H1 (cell line): ENCODE data around the gene IL10RA. TPM values are rescaled to one million over a fixed set of nuclear protein-coding genes. Genes with fewer than 3 reads are reported as not detected.

Experiments used
- CTCF ChIA-PET: fragments of 300-600 bp; sonication (Branson Sonifier 250); formaldehyde crosslinking; loops from one replicate; lab custom pipeline; 2021; ENCODE audit not compliant: partially characterized antibody; lab: Charles Lee
- POLR2A ChIA-PET: fragments of 300-600 bp; sonication (Branson Sonifier 250); formaldehyde crosslinking; loops from one replicate; lab custom pipeline; 2021; ENCODE audit warnings: inconsistent platforms; ENCODE audit not compliant: partially characterized antibody; lab: Charles Lee
- DNase-seq, 2 experiments: peaks; one replicate each; pipeline versions ENCODE4 v3.0.0 to v3.0.0-alpha.2; 2010 to 2022; ENCODE audit warnings: low spot score in 2 of 2, low read depth in 1 of 2, mixed read lengths in 1 of 2
- FAIRE-seq: peaks from 2 replicates; lab custom pipeline; 2011; peaks lifted over from hg19 to GRCh38; lab: Jason Lieb, UNC
- H2AFZ ChIP-seq: 2 replicates; pipeline ENCODE4 v1.8.1; 2012; ENCODE audit warnings: low read length, inconsistent platforms
- H2AK5ac ChIP-seq: 2 replicates; pipeline ENCODE4 v1.6.1; 2013; ENCODE audit warnings: low read depth, low read length
- H2BK120ac ChIP-seq: replicated peaks from 2 replicates; pipeline ENCODE3; 2013; ENCODE audit warnings: low read depth, low read length, inconsistent platforms
- H2BK12ac ChIP-seq: 2 replicates; pipeline ENCODE4 v1.6.1; 2013; ENCODE audit warnings: low read depth, low read length
- H2BK15ac ChIP-seq: 2 replicates; pipeline ENCODE4 v1.6.1; 2013; ENCODE audit warnings: low read length
- H2BK20ac ChIP-seq: 2 replicates; pipeline ENCODE4 v1.6.1; 2013; ENCODE audit warnings: low read length
- H2BK5ac ChIP-seq: 2 replicates; pipeline ENCODE4 v1.6.1; 2013; ENCODE audit warnings: low read depth, low read length
- H3K14ac ChIP-seq: 2 replicates; pipeline ENCODE4 v1.6.1; 2013; ENCODE audit warnings: inconsistent platforms; ENCODE audit not compliant: insufficient read length
- H3K18ac ChIP-seq: 2 replicates; pipeline ENCODE4 v1.6.1; 2013; ENCODE audit warnings: low read length; ENCODE audit errors: extremely low read depth
- H3K23ac ChIP-seq: 2 replicates; pipeline ENCODE4 v1.6.1; 2013; ENCODE audit warnings: inconsistent platforms; ENCODE audit not compliant: insufficient read length
- H3K23me2 ChIP-seq: 2 replicates; pipeline ENCODE4 v1.6.1; 2013; ENCODE audit warnings: low read depth, low read length
- H3K27ac ChIP-seq: 2 replicates; pipeline ENCODE4 v1.6.1; 2011; ENCODE audit warnings: low read depth, low read length, inconsistent platforms
- H3K27me3 ChIP-seq, 4 experiments: replicated peaks in 1 of 4; 1 replicate in 1 of 4; 2 replicates in 3 of 4; pipeline versions ENCODE4 v1.6.1 to v1.8.1; 2011 to 2013; ENCODE audit warnings: low read length in 3 of 4, mild to moderate bottlenecking in 3 of 4, inconsistent platforms in 2 of 4, mixed read lengths in 2 of 4, moderate library complexity in 1 of 4; ENCODE audit not compliant: control insufficient read depth in 3 of 4, insufficient read depth in 3 of 4; ENCODE audit errors: extremely low read depth in 1 of 4
- H3K36me3 ChIP-seq, 4 experiments: 2 replicates each; pipeline versions ENCODE4 v1.6.1 to v1.8.1; 2011 to 2013; ENCODE audit warnings: mild to moderate bottlenecking in 4 of 4, low read length in 3 of 4, moderate library complexity in 2 of 4, control low read depth in 1 of 4, inconsistent platforms in 1 of 4; ENCODE audit not compliant: insufficient read depth in 4 of 4, control insufficient read depth in 2 of 4
- H3K4ac ChIP-seq: replicated peaks from 2 replicates; pipeline ENCODE3; 2013; ENCODE audit warnings: low read length, low read depth, mixed read lengths, inconsistent platforms; ENCODE audit not compliant: insufficient read length
- H3K4me1 ChIP-seq, 4 experiments: replicated peaks in 1 of 4; 1 replicate in 1 of 4; 2 replicates in 3 of 4; pipeline versions ENCODE4 v1.6.1 to v1.8.1; 2011 to 2013; ENCODE audit warnings: low read length in 3 of 4, inconsistent platforms in 2 of 4, mixed read lengths in 1 of 4; ENCODE audit not compliant: insufficient read depth in 4 of 4, control insufficient read depth in 3 of 4
- H3K4me2 ChIP-seq, 2 experiments: 2 replicates each; pipeline versions ENCODE4 v1.6.1 to v1.8.1; 2011 to 2013; ENCODE audit warnings: low read depth in 2 of 2, low read length in 2 of 2, control low read depth in 1 of 2, inconsistent platforms in 1 of 2, mild to moderate bottlenecking in 1 of 2; ENCODE audit not compliant: insufficient read depth in 1 of 2
- H3K4me3 ChIP-seq, 4 experiments: fragments of 200-600, 300-600 bp in 1 of 4; sonication (generic), shearing (Covaris generic), sonication (Bioruptor Twin) in 1 of 4; 2 replicates each; pipeline versions ENCODE4 v1.5.1 to v1.8.1; 2011 to 2016; ENCODE audit warnings: low read length in 4 of 4, low read depth in 3 of 4, control low read depth in 2 of 4, inconsistent platforms in 2 of 4, mild to moderate bottlenecking in 2 of 4, mixed read lengths in 1 of 4, moderate library complexity in 1 of 4; ENCODE audit not compliant: insufficient read depth in 2 of 4; ENCODE audit errors: extremely low read depth in 1 of 4
- H3K56ac ChIP-seq: replicated peaks from 2 replicates; pipeline ENCODE3; 2013; ENCODE audit warnings: low read depth, mild to moderate bottlenecking, mixed read lengths, low read length, inconsistent platforms; ENCODE audit not compliant: insufficient read length
- H3K79me1 ChIP-seq: 2 replicates; pipeline ENCODE4 v1.6.1; 2013; ENCODE audit warnings: low read depth, low read length, control low read depth
- H3K79me2 ChIP-seq, 2 experiments: 2 replicates each; pipeline versions ENCODE4 v1.6.1 to v1.8.1; 2012 to 2013; ENCODE audit warnings: low read length in 2 of 2, mild to moderate bottlenecking in 2 of 2, inconsistent platforms in 1 of 2; ENCODE audit not compliant: insufficient read depth in 2 of 2, control insufficient read depth in 1 of 2
- H3K9ac ChIP-seq, 4 experiments: replicated peaks in 1 of 4; 1 replicate in 1 of 4; 2 replicates in 3 of 4; pipeline versions ENCODE4 v1.6.1 to v1.8.1; 2011 to 2013; ENCODE audit warnings: low read depth in 3 of 4, low read length in 3 of 4, control low read depth in 2 of 4, mild to moderate bottlenecking in 2 of 4, moderate library complexity in 2 of 4, inconsistent platforms in 1 of 4; ENCODE audit errors: extremely low read depth in 1 of 4
- H3K9me3 ChIP-seq, 2 experiments: 2 replicates each; pipeline versions ENCODE4 v1.6.1 to v1.8.1; 2012 to 2013; ENCODE audit warnings: mild to moderate bottlenecking in 2 of 2, moderate library complexity in 2 of 2, control low read depth in 1 of 2, inconsistent platforms in 1 of 2, low read depth in 1 of 2, low read length in 1 of 2, mixed read lengths in 1 of 2; ENCODE audit not compliant: insufficient read depth in 2 of 2
- H4K20me1 ChIP-seq, 2 experiments: replicated peaks in 1 of 2; 2 replicates each; pipeline versions ENCODE3 to v1.8.1; 2011 to 2013; ENCODE audit warnings: inconsistent platforms in 2 of 2, low read length in 2 of 2, mild to moderate bottlenecking in 1 of 2; ENCODE audit not compliant: insufficient read depth in 2 of 2, control insufficient read depth in 1 of 2
- H4K5ac ChIP-seq: 2 replicates; pipeline ENCODE4 v1.6.1; 2013; ENCODE audit warnings: low read length, low read depth, mixed read lengths, inconsistent platforms; ENCODE audit not compliant: insufficient read length
- H4K8ac ChIP-seq: 2 replicates; pipeline ENCODE4 v1.8.0; 2013; ENCODE audit warnings: mild to moderate bottlenecking, moderate library complexity, low read length, inconsistent platforms; ENCODE audit not compliant: insufficient read depth; ENCODE audit errors: extremely low read depth
- H4K91ac ChIP-seq: replicated peaks from 2 replicates; pipeline ENCODE3; 2013; ENCODE audit warnings: low read length, mixed read lengths, inconsistent platforms; ENCODE audit not compliant: insufficient read length
- BACH1 ChIP-seq: IDR thresholded peaks from 2 replicates; pipeline ENCODE4 v1.6.1; 2012; ENCODE audit warnings: low read length, improper control_type of control experiment
- BRCA1 ChIP-seq: IDR thresholded peaks from 2 replicates; pipeline ENCODE4 v1.6.1; 2012; ENCODE audit warnings: low read depth, low read length, improper control_type of control experiment
- CBX5 ChIP-seq: fragments of 300-800, 300-1000 bp; sonication (generic); IDR thresholded peaks from 2 replicates; pipeline ENCODE4 v1.7.1; 2016; ENCODE audit warnings: antibody characterized with exemption, low read length, low read depth
- CHD2 ChIP-seq: IDR thresholded peaks from 2 replicates; pipeline ENCODE4 v1.6.1; 2012; ENCODE audit warnings: low read length, improper control_type of control experiment
- CREB1 ChIP-seq: IDR thresholded peaks from 2 replicates; pipeline ENCODE4 v1.6.1; 2012; ENCODE audit warnings: inconsistent platforms
- EZH2 ChIP-seq: fragments of 200-600 bp; sonication (generic); IDR thresholded peaks from 2 replicates; pipeline ENCODE4 v1.7.1; 2012; ENCODE audit warnings: low read depth, mild to moderate bottlenecking, moderate library complexity, low read length, inconsistent platforms; ENCODE audit not compliant: severe bottlenecking
- FOSL1 ChIP-seq: IDR thresholded peaks from 2 replicates; pipeline ENCODE4 v1.6.1; 2011; ENCODE audit warnings: mild to moderate bottlenecking, low read depth, low read length, moderate library complexity; ENCODE audit not compliant: insufficient read depth
- NRF1 ChIP-seq: IDR thresholded peaks from 2 replicates; pipeline ENCODE4 v1.6.1; 2011; ENCODE audit warnings: mild to moderate bottlenecking, low read depth, low read length, improper control_type of control experiment
- PHF8 ChIP-seq: fragments of 200-600 bp; sonication (generic); conservative IDR thresholded peaks from 2 replicates; pipeline ENCODE4 v1.7.1; 2012; ENCODE audit warnings: low read depth, mild to moderate bottlenecking, inconsistent platforms, low read length, moderate library complexity
- POU5F1 ChIP-seq: IDR thresholded peaks from 2 replicates; pipeline ENCODE4 v1.6.1; 2011; ENCODE audit warnings: low read depth, mild to moderate bottlenecking, low read length, moderate library complexity
- RNF2 ChIP-seq: fragments of 200-900, 300-1000 bp; sonication (generic); IDR thresholded peaks from 2 replicates; pipeline ENCODE4 v1.7.1; 2016; ENCODE audit warnings: borderline replicate concordance, low read depth, mild to moderate bottlenecking, antibody characterized with exemption, low read length; ENCODE audit not compliant: poor library complexity, severe bottlenecking; ENCODE audit errors: missing control alignments
- SP4 ChIP-seq: IDR thresholded peaks from 2 replicates; pipeline ENCODE4 v1.6.1; 2012; ENCODE audit warnings: low read length, inconsistent platforms
- SUZ12 ChIP-seq: fragments of 200-600 bp; sonication (generic); IDR thresholded peaks from 2 replicates; pipeline ENCODE4 v1.6.1; 2012; ENCODE audit warnings: mild to moderate bottlenecking, inconsistent platforms, low read length, moderate library complexity, mixed read lengths
- YY1 ChIP-seq: IDR thresholded peaks from 2 replicates; pipeline ENCODE4 v1.6.1; 2011; ENCODE audit warnings: low read depth, mild to moderate bottlenecking, low read length
- WGBS, 2 experiments: shearing (Covaris generic) in 1 of 2; methylation state at CpG; one replicate each; pipeline versions ENCODE4 v1.1.6 to v1.1.7; 2013 to 2015; ENCODE audit warnings: low lambda C conversion rate in 2 of 2, mixed read lengths in 2 of 2, inconsistent platforms in 1 of 2, low coverage in 1 of 2, missing lambda C conversion rate in 1 of 2; ENCODE audit not compliant: insufficient replicate concordance in 2 of 2, insufficient coverage in 1 of 2, insufficient read length in 1 of 2; ENCODE audit errors: extremely low coverage in 1 of 2, missing lambda C conversion rate in 1 of 2; 5-methylcytosine and 5-hydroxymethylcytosine counted together
- polyA plus RNA-seq, 7 experiments: library from polyadenylated mRNA; depleted of rRNA in 3 of 7; stranded (reverse) in 5 of 7; unstranded in 2 of 7; fragments of >200 nt in 5 of 7; fragments of 200-250 nt in 2 of 7; gene quantifications; 1 replicate in 5 of 7; 2 replicates in 1 of 7; 4 replicates in 1 of 7; pipeline versions ENCODE4 v1.2.1 to v1.2.3, GENCODE V29; 2011 to 2013; ENCODE audit warnings: missing spikeins in 2 of 7, mixed read lengths in 2 of 7
- total RNA-seq: library from RNA; stranded (reverse); fragmentation: NEBNext Ultra II Directional; extraction: Animal tissue kit (Norgen Biotek cat#: 25700); gene quantifications from 2 replicates; pipeline ENCODE4 v1.2.1, GENCODE V29; 2021

The IL10RA gene
- total and polyA plus RNA-seq, 2 of the 8 experiments (the other 6 are each of a cell fraction or from before 2014, with no cell fraction given): 0.05 to 0.11 TPM

- Histone ChIP-seq H3K23ac (no peak overlapping the region), H4K91ac (no peak overlapping the region), H3K4me3 (no peak overlapping the region), H3K79me2 (no peaks in the 10 kb centered on the region), H3K4me1 (no peaks in the 10 kb centered on the region), H3K23me2 (no peaks in the 10 kb centered on the region), H4K20me1 (no peaks in the 10 kb centered on the region), H2BK5ac (no peak overlapping the region), H3K79me1 (no peaks in the 10 kb centered on the region), H3K4ac (no peak overlapping the region), H2BK20ac (no peak overlapping the region), H2BK120ac (no peak overlapping the region), H2BK12ac (no peak overlapping the region), H4K8ac (no peak overlapping the region), H3K56ac (no peak overlapping the region), H2AK5ac (no peak overlapping the region), H3K18ac (no peak overlapping the region), H3K4me2 (no peak overlapping the region), H2AFZ (no peak overlapping the region), H3K9me3 (no peaks in the 10 kb centered on the region), H3K9ac (no peak overlapping the region), H3K36me3 (no peaks in the 10 kb centered on the region), H3K27me3 (no peaks in the 10 kb centered on the region), H2BK15ac (no peak overlapping the region), H3K14ac (no peak overlapping the region), H3K27ac (no peak overlapping the region), H4K5ac (no peak overlapping the region)
- DNase-seq (no peak), FAIRE-seq (no peak)
- CTCF ChIA-PET: interaction anchor here (1.3 to 2.2 kb wide), 6 partner anchors 9 to 144 kb away, joined by 3 to 9 read pairs (median 6); no protein-coding TSS in a partner anchor
- POLR2A ChIA-PET: no interaction called here
- 85% methylated on average over 1 of the region's 1 CpG; no CpG with 5 or more reads in 1 of the 2 experiments for WGBS, 2 experiments
- TF ChIP-seq RNF2 (no peak), BACH1 (no peak), PHF8 (no peak), CREB1 (no peak), EZH2 (no peak), SP4 (no peak), FOSL1 (no peak), NRF1 (no peak), CBX5 (no peak), CHD2 (no peak), YY1 (no peak), BRCA1 (no peak), SUZ12 (no peak), POU5F1 (no peak)
Observed at GRCh38 chr11:117959438-117960149, 26.6 kb upstream of the IL10RA start.
